Hair follicle dermal papilla cell (primary cell): ENCODE data around the gene CNR2. TPM values are rescaled to one million over a fixed set of nuclear protein-coding genes. Genes with fewer than 3 reads are reported as not detected.

ENCODE experiments used
- small RNA-seq: library from RNA; depleted of rRNA; stranded (forward); fragments of <200 nt; gene quantifications from one replicate; pipeline ENCODE3, GENCODE V24; 2012
- total RNA-seq: library from RNA; depleted of rRNA; stranded (reverse); fragments of >200 nt; gene quantifications from 2 replicates; pipeline ENCODE4 v1.2.3, GENCODE V29; 2012

Gene CNR2
- not detected in 2 replicates for total RNA-seq

GRCh38 chr1:23913212-23913880, at the start of gene CNR2:
Gene CNR2 (minus strand): TSS chr1:23913362. CDS start chr1:23875617, 37,745 bp downstream.

DNA sequence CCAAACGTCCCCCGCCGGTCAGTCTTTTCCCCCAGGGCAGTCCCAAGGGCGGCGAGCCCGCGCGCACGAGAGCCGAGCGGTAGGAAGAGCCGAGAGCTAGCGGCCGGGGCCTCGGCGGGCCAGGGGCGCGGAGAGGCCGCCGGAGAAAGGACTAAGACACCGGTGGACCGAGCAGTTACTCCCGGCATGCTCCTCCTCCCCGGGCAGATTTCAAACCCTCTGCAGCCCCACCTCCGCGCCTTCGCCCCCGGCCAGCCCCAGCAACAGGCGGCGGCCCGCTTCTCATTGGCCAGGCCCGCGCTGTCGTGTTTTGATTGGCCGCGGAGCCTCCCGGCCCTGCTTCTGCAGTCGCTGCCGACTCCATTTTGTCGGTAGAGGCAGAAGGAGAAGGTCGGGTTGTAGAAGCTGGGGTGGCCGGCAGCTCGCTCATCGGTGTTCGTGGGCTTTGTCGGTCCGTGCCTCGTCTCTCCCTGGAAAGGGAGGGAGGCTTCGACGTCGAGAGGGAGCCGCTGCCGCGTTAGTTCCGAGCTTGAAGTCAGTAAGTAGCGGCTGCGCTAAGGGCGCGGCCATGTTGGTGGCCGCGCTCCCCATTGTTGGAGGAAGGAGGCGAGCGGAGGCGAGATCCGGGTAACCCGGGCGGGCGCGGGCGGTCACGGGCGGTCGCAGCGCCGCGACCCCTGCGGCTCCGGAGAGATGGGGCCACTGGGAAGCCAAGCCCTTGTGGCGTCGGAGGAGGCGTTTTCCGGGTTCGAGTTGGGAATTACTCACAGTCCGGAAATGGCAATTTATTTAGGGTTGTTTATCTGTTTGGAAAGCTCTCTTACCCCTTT, 46.5 kb upstream of the CNR2 start, which contains the start of gene PNRC2:
TSS of gene PNRC2 (plus strand) at position 368 of the 830 bp plus-strand sequence. CDS start 1,630 bp downstream, outside the sequence.

GRCh38 chr1:23867895-23868556, 45.1 kb downstream of the CNR2 start, which contains the start of gene FUCA1:
Gene FUCA1 (minus strand): TSS chr1:23868290. CDS start chr1:23868286, 4 bp downstream.

GRCh38 chr1:23825076-23825761, 87.9 kb downstream of the CNR2 start, which contains the start of gene HMGCL:
Gene HMGCL (minus strand): TSS chr1:23825429. CDS start chr1:23825415, 14 bp downstream.

Small RNA genes within 50 kb of the gene (small RNA-seq; reads per million reads assigned to genes)
- gene MIR378F: not detected

Other genes starting within 250 kb of the CNR2 start
- 296 and 311 TPM in 2 replicates for gene RPL11, start 221.6 kb downstream of the CNR2 start, total RNA-seq
- 47.9 and 51.4 TPM in 2 replicates for gene ELOA, start 169.9 kb downstream of the CNR2 start, total RNA-seq
- 27.4 and 30.5 TPM in 2 replicates for gene PITHD1, start 134.9 kb downstream of the CNR2 start, total RNA-seq
- 36.7 and 45.1 TPM in 2 replicates for gene LYPLA2, start 122.2 kb downstream of the CNR2 start, total RNA-seq
- gene GALE, start 112.6 kb downstream of the CNR2 start, total RNA-seq: 15.3 and 16.9 TPM in 2 replicates
- gene HMGCL, start 87.9 kb downstream of the CNR2 start, total RNA-seq: 43.3 and 44.2 TPM in 2 replicates
- gene FUCA1, start 45.1 kb downstream of the CNR2 start, total RNA-seq: 19.1 and 21.6 TPM in 2 replicates
- gene PNRC2, start 46.5 kb upstream of the CNR2 start, total RNA-seq: 65.5 and 74.3 TPM in 2 replicates
- 74.4 and 92.8 TPM in 2 replicates for gene SRSF10, start 67.0 kb upstream of the CNR2 start, total RNA-seq
- gene MYOM3, start 198.8 kb upstream of the CNR2 start, total RNA-seq: 0.12 and 0.16 TPM in 2 replicates
- 0.12 TPM in 1 of 2 replicates, not detected in the other for gene IL22RA1, start 229.8 kb upstream of the CNR2 start, total RNA-seq